Peyer's patch (tissue), 4 donors: ENCODE data around the gene TREML1. TPM values are rescaled to one million over a fixed set of nuclear protein-coding genes. Genes with fewer than 3 reads are reported as not detected.

ENCODE experiments used
- DNase-seq, 3 donors: peaks; one replicate each; pipeline ENCODE4 v3.0.0-alpha.2; 2017 to 2019
- H3K27ac ChIP-seq, 4 donors: fragments of 200-600 bp; sonication (generic); one replicate each; pipeline ENCODE4 v1.5.1; 2016 to 2019
- H3K27me3 ChIP-seq, 2 donors: fragments of 200-600 bp; sonication (generic); one replicate each; pipeline ENCODE4 v1.5.1; 2019
- H3K36me3 ChIP-seq, 3 donors: fragments of 200-600 bp; sonication (generic); one replicate each; pipeline ENCODE4 v1.5.1; 2016 to 2019
- H3K4me1 ChIP-seq, 4 donors: fragments of 200-600 bp; sonication (generic); one replicate each; pipeline ENCODE4 v1.5.1; 2016 to 2019
- H3K4me3 ChIP-seq, 4 donors: fragments of 200-600 bp; sonication (generic); 1 replicate in 3 of 4; 2 replicates in 1 of 4; pipeline ENCODE4 v1.5.1; 2016 to 2019; ENCODE audit warnings: mild to moderate bottlenecking in 1 of 4
- H3K9me3 ChIP-seq, 4 donors: fragments of 200-600 bp; sonication (generic); one replicate each; pipeline ENCODE4 v1.5.1; 2016 to 2019; ENCODE audit warnings: mild to moderate bottlenecking in 1 of 4
- CTCF ChIP-seq, 6 experiments: fragments of 450-650 bp in 4 of 6; fragments of 200-600 bp in 2 of 6; sonication (generic) in 1 of 6; IDR thresholded peaks; one replicate each; pipeline ENCODE4 v1.5.1; 2017 to 2019; ENCODE audit warnings: antibody characterized with exemption in 6 of 6, mild to moderate bottlenecking in 3 of 6, moderate library complexity in 1 of 6
- POLR2A ChIP-seq, 2 donors: fragments of 450-650 bp; IDR thresholded peaks; one replicate each; pipeline ENCODE4 v1.5.1; 2017; ENCODE audit warnings: antibody characterized with exemption in 2 of 2, mild to moderate bottlenecking in 2 of 2, moderate library complexity in 2 of 2
- total RNA-seq, 4 donors: library from RNA; depleted of rRNA; stranded (reverse); fragments of >200 nt; gene quantifications; one replicate each; pipeline ENCODE4 v1.1.0, GENCODE V29; 2016

The TREML1 gene
- total RNA-seq, 4 donors from 2014 or later: not detected

- no peaks in the 10 kb centered on the region for H3K36me3 ChIP-seq
- H3K9me3 ChIP-seq: no peaks in the 10 kb centered on the region
- H3K4me3 ChIP-seq: no peak overlapping the region
- H3K27ac ChIP-seq: no peak overlapping the region
- no peak for DNase-seq
- TF ChIP-seq CTCF (IDR thresholded peaks at IDR 0.05): no peak
- TF ChIP-seq POLR2A (IDR thresholded peaks at IDR 0.05): no peak
- H3K4me1 ChIP-seq: no peaks in the 10 kb centered on the region
- H3K27me3 ChIP-seq: no peaks in the 10 kb centered on the region
Measured at GRCh38 chr6:41167173-41167963, 13.2 kb upstream of the TREML1 start.

- H3K27me3 ChIP-seq: no peaks in the 10 kb centered on the region
- no peak for TF ChIP-seq CTCF (IDR thresholded peaks at IDR 0.05)
- no peak for TF ChIP-seq POLR2A (IDR thresholded peaks at IDR 0.05)
- no peak overlapping the region for H3K27ac ChIP-seq
- no peak for DNase-seq
- H3K4me1 ChIP-seq: no peaks in the 10 kb centered on the region
- no peaks in the 10 kb centered on the region for H3K9me3 ChIP-seq
- no peak overlapping the region for H3K4me3 ChIP-seq
- no peaks in the 10 kb centered on the region for H3K36me3 ChIP-seq
Measured at GRCh38 chr6:41164551-41165120, 10.5 kb upstream of the TREML1 start.

- TF ChIP-seq CTCF (IDR thresholded peaks at IDR 0.05) (no peak), POLR2A (IDR thresholded peaks at IDR 0.05) (no peak)
- Histone ChIP-seq H3K4me3 (no peak overlapping the region), H3K36me3 (no peaks in the 10 kb centered on the region), H3K4me1 (no peaks in the 10 kb centered on the region), H3K9me3 (no peaks in the 10 kb centered on the region), H3K27me3 (no peaks in the 10 kb centered on the region), H3K27ac (no peak overlapping the region)
- no peak for DNase-seq
Measured at GRCh38 chr6:41163419-41163717, 9.2 kb upstream of the TREML1 start.

GRCh38 chr6:41162687-41163418 is 8.7 kb upstream of the TREML1 start, which contains the start of gene TREM2:
TSS of gene TREM2 (minus strand) at chr6:41163116. CDS start at chr6:41163082, 34 bp downstream.
- Histone ChIP-seq H3K9me3 (no peaks in the 10 kb centered on the region), H3K27me3 (no peaks in the 10 kb centered on the region), H3K27ac (no peak within 1 kb of the TSS), H3K4me1 (no peaks in the 10 kb centered on the region), H3K36me3 (no peaks in the 10 kb centered on the region), H3K4me3 (no peak within 1 kb of the TSS)
- TF ChIP-seq CTCF (IDR thresholded peaks at IDR 0.05) (no peak), POLR2A (IDR thresholded peaks at IDR 0.05) (no peak)
- no peak for DNase-seq

- H3K9me3 ChIP-seq: no peaks in the 10 kb centered on the region
- H3K27me3 ChIP-seq: no peaks in the 10 kb centered on the region
- DNase-seq: no peak
- no peak for TF ChIP-seq CTCF (IDR thresholded peaks at IDR 0.05)
- no peak for TF ChIP-seq POLR2A (IDR thresholded peaks at IDR 0.05)
- H3K27ac ChIP-seq: no peak overlapping the region
- H3K4me1 ChIP-seq: no peaks in the 10 kb centered on the region
- no peak overlapping the region for H3K4me3 ChIP-seq
- H3K36me3 ChIP-seq: no peaks in the 10 kb centered on the region
Measured at GRCh38 chr6:41161851-41162552, 7.9 kb upstream of the TREML1 start.
